RPMI7951 (cell line): ENCODE measurements around the gene BACE2. TPM values are rescaled to one million over a fixed set of nuclear protein-coding genes. Genes with fewer than 3 reads are reported as not detected.
A peak's percentile ranks its signal among the peaks of the same experiment; 100 is the strongest.

Experiments used
- DNase-seq: peaks from one replicate; pipeline ENCODE4 v3.0.0-alpha.2; 2012; ENCODE audit warnings: low read depth
- total RNA-seq: library from RNA; depleted of rRNA; stranded (reverse); fragments of >200 nt; shearing (Covaris generic); gene quantifications from 2 replicates; pipeline ENCODE4 v1.2.3, GENCODE V29; 2014

BACE2 gene
- total RNA-seq, 1 experiment from 2014 or later, result 96.8 TPM

- DNase-seq, result no peak
Observed at GRCh38 chr21:41148798-41149197, 19.2 kb upstream of the BACE2 start.

- no peak for DNase-seq
Observed at GRCh38 chr21:41149199-41149598, 18.8 kb upstream of the BACE2 start.

- no peak for DNase-seq
Observed at GRCh38 chr21:41152147-41152546, 15.8 kb upstream of the BACE2 start.

- no peak for DNase-seq
Observed at GRCh38 chr21:41153443-41153842, 14.5 kb upstream of the BACE2 start.

- DNase-seq, result no peak
Observed at GRCh38 chr21:41156142-41156541, 11.8 kb upstream of the BACE2 start.

GRCh38 chr21:41158026-41158425 is 9.9 kb upstream of the BACE2 start:
- no peak for DNase-seq

- no peak for DNase-seq
Observed at GRCh38 chr21:41160036-41160435, 7.9 kb upstream of the BACE2 start.

- no peak for DNase-seq
Observed at GRCh38 chr21:41161428-41161827, 6.5 kb upstream of the BACE2 start.

GRCh38 chr21:41162096-41162495 is 5.9 kb upstream of the BACE2 start:
- no peak for DNase-seq

GRCh38 chr21:41163091-41163490 is 4.9 kb upstream of the BACE2 start:
- no peak for DNase-seq

- no peak for DNase-seq
Observed at GRCh38 chr21:41164052-41164451, 3.9 kb upstream of the BACE2 start.

- DNase-seq, result peak; percentile 56
Observed at GRCh38 chr21:41164981-41165655, 2.8 kb upstream of the BACE2 start.

- DNase-seq, result no peak
Observed at GRCh38 chr21:41166884-41167283, 1.1 kb upstream of the BACE2 start.

GRCh38 chr21:41168391-41169257 is 664 bp downstream of the BACE2 start:
- peak; percentile 71 for DNase-seq

- DNase-seq, result no peak
Observed at GRCh38 chr21:41169258-41169576, 1.3 kb downstream of the BACE2 start.

- peak; percentile 34 for DNase-seq
Observed at GRCh38 chr21:41169701-41170100, 1.7 kb downstream of the BACE2 start.

- peak; percentile 49 for DNase-seq
Observed at GRCh38 chr21:41170442-41170841, 2.5 kb downstream of the BACE2 start.

- peak; percentile 80 for DNase-seq
Observed at GRCh38 chr21:41170859-41171609, 3.1 kb downstream of the BACE2 start.

GRCh38 chr21:41175080-41175479 is 7.1 kb downstream of the BACE2 start:
- no peak for DNase-seq

GRCh38 chr21:41176846-41177245 is 8.9 kb downstream of the BACE2 start:
- DNase-seq, result no peak

GRCh38 chr21:41180752-41181151 is 12.8 kb downstream of the BACE2 start:
- DNase-seq, result no peak

GRCh38 chr21:41182547-41182946 is 14.6 kb downstream of the BACE2 start:
- no peak for DNase-seq

- peak; percentile 31 for DNase-seq
Observed at GRCh38 chr21:41183575-41183974, 15.6 kb downstream of the BACE2 start.
